Measurements from ENCODE around the gene ERC2.

Gene ERC2

GRCh38 chr3:56164436-56164835 lies 303.8 kb downstream of the ERC2 start:
- DNase-seq, result no peak

- peak; percentile 32 for DNase-seq
Observed at GRCh38 chr3:56157693-56158362, 310.4 kb downstream of the ERC2 start.

GRCh38 chr3:56154297-56154696 lies 314.0 kb downstream of the ERC2 start:
- peak; percentile 8 for DNase-seq

DNA sequence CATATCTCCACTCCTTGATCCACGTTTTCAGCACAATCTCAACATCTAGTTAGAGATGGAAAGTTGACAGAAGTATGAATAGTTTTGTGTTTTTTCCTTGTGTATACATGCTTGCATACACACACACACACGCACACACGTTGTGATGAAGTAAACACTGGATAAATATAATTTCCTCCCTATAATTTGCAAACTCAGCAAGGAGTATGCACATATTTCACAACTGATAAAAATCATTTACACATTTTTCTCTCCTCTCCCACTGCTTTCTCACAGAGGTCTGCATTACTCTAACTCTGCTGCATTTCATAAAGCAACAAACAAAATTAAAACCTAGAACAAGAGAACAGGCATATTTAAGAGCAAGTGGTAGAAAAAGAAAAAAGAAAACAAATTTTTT lies 320.9 kb downstream of the ERC2 start:
- DNase-seq, result no peak

DNA sequence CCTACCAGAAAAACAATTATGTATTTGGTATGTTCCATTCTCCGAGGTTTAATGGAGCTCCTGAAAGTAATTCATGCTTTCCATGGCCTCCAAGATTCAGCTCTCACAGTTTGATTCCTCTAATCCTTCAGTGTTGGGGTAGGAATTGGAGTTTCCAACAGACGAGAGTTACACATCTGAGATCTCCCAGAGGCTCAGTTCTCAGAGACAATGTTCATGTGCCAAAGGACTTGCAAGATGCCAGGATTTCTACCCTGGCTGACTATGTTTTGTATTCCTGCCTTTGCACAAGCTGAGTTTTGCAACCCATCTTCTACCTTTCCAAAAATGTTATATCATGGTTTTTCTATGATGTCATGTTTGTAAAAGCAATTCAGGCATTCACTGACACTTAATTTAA lies 322.9 kb downstream of the ERC2 start:
- no peak for DNase-seq

- DNase-seq, result peak; percentile 63
Observed at GRCh38 chr3:56144805-56145204, 323.5 kb downstream of the ERC2 start.

- DNase-seq, result peak; percentile 48
Observed at GRCh38 chr3:56137415-56137814, 330.9 kb downstream of the ERC2 start.

DNA sequence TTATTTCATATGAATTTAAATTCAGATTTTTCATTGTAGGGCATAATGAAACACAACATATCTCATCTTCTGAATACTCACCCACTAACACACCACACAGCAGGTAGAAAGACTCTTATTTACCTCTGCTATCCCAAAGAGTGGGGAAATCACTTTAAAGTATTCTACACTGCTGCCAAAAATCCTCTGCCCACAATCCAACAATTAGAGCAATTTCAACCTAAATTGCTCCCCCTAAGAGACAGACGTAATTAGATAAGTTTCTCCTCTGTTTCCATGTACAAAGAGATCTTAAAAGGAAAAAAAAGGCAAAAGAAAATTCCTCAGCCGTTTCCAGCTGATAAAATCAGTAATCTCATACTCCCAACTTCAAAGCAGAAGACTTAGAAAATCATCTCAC lies 331.8 kb downstream of the ERC2 start:
- no peak for DNase-seq

- peak; percentile 40 for DNase-seq
Observed at GRCh38 chr3:56135941-56136340, 332.3 kb downstream of the ERC2 start.

GRCh38 chr3:56133423-56133822 lies 334.8 kb downstream of the ERC2 start:
- peak; percentile 86 for DNase-seq

- no peak for DNase-seq
Observed at GRCh38 chr3:56132762-56133161, 335.5 kb downstream of the ERC2 start.

GRCh38 chr3:56131974-56132590 lies 336.2 kb downstream of the ERC2 start:
- peak; percentile 94 for DNase-seq

DNA sequence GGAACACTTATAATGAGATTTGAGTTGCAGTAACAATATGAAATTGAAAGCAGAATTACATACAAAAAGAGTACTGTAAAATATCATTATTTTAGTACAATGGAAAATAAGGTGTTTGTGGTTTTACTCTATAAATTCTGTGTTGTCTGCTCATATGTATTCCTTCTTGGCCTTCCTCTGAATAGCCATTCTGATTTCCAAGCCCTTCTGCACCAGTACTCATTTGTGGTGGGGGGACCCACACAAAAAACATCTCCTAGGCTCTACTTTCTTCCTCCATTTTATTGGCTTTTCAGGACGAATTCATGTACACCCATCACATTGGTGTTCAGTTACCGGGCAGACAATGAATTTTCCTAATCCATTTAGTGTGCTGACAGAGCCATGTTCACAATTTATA lies 338.2 kb downstream of the ERC2 start:
- DNase-seq, result no peak

DNA sequence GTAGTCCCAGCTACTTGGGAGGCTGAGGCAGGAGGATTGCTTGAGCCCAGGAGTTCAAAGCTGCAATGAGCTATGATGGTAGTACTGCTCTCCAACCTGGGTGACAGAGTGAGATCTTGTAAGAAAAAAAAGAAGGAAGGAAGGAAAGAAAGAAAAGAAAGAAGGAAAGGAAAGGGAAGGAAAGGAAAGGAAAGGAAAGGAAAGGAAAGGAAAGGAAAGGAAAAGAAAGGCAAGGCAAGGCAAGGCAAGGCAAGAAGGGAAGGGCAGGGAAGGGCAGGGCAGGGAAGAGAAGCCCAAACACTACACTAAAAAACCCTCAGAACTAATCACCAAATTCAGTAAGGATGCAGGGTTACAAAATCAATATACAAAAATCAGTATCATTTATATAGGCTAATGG lies 341.6 kb downstream of the ERC2 start:
- DNase-seq, result no peak

DNA sequence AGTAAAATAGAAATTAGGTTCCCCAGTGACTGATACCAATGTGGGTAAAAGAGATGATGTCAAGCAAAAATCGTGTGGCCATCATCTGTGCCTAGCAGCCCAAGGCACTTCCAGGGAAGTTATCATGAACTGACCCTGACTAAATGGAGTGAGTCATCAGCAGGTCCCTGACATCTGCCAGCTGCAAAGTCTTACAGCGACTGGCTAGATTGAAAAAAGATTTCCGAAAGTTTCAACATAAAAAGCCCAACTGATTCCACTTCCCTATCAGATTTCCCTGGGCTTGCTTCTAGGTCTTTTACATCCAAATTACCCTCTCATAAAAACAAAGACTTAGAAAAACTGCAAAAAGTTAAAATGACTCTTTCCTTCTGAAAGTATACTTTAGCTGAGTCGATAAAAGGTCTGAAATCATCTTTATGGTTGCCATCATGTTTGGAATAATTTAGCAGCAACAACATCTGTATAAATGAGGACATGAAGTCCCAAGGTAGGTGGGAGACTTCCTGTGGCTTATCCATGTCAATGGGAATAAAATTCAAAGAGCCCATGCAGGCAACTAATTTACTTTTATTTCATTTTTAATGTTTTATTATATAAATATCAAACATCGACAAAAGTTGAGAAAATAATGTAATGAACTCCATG lies 342.8 kb downstream of the ERC2 start:
- DNase-seq, result peak; percentile 77

- no peak for DNase-seq
Observed at GRCh38 chr3:56124546-56124945, 343.7 kb downstream of the ERC2 start.

DNA sequence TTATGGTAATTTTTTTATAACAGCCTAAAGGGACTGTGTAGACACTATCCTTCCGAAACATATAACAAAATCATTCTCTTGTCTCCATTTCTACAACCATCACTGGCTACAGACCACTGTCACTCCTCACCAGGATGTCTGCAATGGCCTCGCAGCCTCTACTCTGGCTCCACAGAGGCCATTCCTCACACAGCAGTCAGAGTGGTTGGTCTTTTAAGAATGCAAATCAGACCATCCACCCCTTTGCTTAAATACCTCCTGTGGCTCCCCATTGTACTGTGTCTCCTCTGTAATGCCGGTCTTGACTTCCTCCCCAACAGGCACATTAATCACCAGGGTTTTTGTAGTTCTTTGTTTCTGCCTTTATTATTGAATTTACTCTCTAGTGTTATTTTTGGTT lies 344.8 kb downstream of the ERC2 start:
- DNase-seq, result no peak

DNA sequence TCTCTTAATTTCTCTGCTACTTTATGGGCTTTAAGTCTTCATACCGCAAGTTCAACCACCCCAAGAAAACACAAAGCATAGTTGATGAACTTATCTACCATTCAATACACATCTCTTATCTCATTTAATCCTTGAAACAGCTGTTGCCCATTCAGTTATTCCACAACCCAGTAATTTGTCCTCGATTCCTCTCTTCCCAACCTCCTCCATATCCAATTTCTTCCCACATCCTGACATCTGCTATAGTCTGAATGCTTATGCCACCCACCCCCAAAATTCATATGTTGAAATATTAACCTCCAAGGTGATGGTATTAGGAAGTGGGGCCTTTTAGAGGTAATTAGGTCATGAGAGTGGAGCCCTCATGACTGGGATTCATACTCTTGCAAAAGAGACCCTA lies 345.4 kb downstream of the ERC2 start:
- DNase-seq, result no peak

GRCh38 chr3:56121716-56122115 lies 346.6 kb downstream of the ERC2 start:
- DNase-seq, result no peak

- peak; percentile 77 for DNase-seq
Observed at GRCh38 chr3:56119575-56120349, 348.5 kb downstream of the ERC2 start.

- no peak for DNase-seq
Observed at GRCh38 chr3:56118968-56119367, 349.3 kb downstream of the ERC2 start.

GRCh38 chr3:56115698-56116097 lies 352.6 kb downstream of the ERC2 start:
- no peak for DNase-seq

DNA sequence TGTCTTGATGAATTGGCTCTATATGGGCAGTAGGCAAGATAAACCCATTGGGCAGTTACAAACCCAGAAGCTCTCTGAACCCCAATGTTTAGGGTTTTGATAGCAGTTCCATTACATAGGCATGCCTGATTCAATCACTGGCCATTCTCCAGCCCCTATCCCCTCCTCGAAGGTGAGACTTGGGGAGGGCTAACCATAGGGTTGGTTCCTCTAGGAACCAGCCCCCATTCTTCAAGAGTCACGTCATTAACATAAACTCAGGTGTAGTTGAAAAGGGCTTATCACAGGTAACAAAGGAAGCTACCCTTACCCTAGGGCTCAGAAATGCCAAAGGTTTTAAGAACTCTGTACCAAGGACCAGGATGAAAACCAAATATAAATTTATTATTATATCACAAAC lies 353.1 kb downstream of the ERC2 start:
- DNase-seq, result no peak

DNA sequence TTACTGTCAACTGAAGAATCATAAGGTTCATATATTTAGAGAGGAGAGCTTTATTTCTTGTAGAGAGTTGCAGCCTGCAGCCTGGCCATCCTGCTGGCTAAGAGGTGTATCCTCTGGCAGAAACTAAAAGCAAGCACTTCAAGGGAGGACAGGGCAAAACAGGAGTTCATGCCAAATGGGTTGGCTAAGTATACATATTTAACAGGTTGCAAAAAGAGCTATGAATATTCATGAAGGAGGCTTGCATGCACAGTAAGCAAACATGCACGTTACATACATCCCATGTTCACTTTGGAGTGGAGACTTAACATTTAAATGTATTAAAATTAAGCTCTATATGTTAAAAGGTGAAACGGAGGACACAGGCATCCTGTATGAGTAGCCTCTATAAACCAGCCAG lies 354.4 kb downstream of the ERC2 start:
- DNase-seq, result no peak

All from fibroblast of upper back skin (primary cell).